HK-2 (cell line): ENCODE data around the gene OLIG2.

Experiments
- DNase-seq: peaks from one replicate; pipeline ENCODE4 v3.0.0-alpha.2; 2018; ENCODE audit not compliant: unreplicated experiment

Gene OLIG2

DNA sequence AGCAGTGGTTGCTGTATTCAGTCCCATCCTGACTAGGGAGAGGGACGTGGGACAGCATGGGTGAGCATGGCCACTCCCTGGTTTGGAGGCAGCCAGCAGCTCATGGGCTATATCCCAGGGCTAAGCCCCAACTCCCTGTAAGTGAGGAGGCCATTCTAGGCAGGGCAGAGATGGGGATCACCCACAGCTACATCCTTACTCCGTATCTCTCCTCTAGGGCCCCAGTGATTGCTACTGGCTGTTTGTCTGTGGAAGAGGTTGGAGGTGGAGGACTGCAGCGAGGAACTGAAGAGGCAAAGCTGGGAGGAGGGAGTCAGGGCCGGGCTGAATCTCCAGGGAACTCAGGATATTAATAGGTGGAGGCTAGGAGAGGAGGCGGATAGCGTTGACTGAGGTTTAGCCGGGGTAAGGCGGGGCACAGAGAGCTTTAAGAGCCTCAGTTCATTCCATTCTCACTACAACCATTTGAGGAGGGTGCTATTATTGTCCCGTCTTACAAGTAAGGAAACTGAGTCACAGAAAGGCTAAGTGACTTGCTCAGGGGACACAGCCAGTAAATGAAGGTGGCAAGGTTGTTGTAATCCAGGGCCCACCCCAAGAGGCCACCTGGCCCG lies 6.8 kb downstream of the OLIG2 start:
- no peak for DNase-seq

DNA sequence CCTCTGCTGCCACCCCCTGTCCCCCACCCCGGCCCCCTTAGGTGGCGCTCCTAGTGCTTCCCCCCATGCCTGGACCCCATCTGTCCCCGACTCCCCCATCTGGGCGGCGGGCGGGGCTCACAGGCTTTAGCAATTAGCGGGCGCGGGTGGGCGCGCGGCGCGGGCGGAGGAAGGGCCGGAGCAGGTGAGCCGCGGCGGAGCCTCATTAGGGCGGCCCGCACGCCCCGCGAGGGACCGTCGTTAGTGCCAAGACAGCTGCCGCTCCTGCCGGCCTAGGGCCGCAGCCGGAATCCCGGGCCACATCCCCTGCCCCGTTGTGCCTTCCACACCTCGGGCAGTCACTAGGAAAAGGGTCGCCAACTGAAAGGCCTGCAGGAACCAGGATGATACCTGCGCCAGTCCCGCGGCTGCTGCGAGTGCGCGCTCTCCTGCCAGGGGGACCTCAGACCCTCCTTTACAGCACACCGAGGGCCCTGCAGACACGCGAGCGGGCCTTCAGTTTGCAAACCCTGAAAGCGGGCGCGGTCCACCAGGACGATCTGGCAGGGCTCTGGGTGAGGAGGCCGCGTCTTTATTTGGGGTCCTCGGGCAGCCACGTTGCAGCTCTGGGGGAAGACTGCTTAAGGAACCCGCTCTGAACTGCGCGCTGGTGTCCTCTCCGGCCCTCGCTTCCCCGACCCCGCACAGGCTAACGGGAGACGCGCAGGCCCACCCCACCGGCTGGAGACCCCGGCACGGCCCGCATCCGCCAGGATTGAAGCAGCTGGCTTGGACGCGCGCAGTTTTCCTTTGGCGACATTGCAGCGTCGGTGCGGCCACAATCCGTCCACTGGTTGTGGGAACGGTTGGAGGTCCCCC lies 7.6 kb downstream of the OLIG2 start:
- DNase-seq: no peak

DNA sequence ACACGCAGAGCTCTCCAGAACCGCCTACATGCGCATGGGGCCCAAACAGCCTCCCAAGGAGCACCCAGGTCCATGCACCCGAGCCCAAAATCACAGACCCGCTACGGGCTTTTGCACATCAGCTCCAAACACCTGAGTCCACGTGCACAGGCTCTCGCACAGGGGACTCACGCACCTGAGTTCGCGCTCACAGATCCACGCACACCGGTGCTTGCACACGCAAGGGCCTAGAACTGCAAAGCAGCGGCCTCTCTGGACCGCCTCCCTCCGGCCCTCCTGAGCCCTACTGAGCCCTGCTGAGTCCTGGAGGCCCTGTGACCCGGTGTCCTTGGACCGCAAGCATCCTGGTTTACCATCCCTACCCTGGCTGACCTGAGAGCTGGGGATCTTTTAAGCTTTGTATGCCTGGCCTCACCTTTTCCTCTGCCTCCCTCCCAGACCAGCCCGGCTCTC lies 8.3 kb downstream of the OLIG2 start:
- no peak for DNase-seq

DNA sequence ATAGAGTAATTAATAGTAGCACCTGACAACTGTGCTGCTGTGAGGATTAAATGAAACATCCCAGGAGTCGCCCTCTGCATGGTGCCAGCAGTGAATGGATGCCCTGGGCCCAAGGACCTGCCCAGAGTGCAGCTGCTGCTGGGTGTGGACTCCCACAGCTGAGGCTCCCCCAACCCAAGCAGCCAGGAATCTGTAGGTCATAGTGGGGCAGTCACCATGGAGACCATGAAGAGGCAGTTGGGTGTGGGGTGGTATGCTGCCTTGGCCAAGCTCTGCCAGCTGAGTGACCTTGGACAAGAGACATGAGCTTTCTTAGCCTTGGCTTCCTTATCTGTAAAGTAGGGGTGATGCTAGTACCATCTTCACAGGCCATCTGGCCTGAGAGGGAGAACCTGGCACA lies 9.4 kb downstream of the OLIG2 start:
- no peak for DNase-seq

DNA sequence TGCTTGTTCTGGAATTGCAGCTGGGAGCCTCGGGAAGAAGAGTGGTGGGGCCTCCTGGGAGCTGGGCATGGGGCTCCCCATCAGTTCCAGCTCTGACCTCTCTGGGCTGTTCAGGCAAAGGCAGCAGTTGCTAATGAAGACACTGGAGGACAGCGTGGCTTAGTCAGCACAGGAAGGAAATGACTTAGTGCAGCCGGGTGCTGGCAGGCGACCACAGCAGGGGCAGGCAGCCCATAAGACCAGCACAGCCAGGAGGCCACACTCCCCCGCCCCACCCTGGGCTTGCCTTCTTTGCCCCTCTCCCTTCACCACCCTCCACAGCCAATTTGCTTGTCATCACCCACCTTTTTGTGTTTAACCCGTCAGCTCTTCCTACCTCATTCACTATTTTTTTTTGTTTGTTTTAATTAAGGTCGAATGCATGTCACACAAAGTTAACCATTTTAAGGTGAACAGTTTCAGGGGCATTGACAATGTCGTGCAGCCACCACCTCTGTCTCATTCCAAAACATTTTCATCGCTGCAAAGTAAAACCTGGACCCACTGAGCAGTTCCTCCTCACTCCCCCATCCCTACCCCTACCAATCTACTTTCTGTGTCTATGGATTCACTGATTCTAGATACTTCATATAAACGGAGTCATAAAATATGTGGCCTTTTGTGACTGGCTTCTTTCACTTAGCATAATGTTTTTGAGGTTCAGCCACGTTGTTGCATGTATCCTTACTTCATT lies 10.9 kb downstream of the OLIG2 start:
- no peak for DNase-seq

DNA sequence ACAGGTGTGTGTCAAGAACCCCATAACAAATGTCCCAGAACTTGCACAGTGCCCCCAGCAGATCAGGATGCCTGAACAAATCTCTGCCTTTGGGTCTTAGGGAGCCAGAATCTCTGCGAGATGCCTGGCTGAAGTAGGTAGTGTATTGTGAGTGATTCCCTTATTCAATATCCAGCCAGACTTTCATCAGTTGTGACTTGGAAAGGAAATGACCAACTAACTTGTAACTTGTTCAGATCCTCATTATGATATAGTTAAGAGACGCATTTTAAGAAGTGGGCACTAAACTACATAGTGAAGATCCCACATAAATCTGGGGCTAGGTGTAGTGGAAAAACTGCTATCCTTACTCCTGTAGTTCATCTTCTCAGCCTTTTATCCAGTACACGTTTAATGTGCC lies 11.8 kb downstream of the OLIG2 start:
- no peak for DNase-seq

DNA sequence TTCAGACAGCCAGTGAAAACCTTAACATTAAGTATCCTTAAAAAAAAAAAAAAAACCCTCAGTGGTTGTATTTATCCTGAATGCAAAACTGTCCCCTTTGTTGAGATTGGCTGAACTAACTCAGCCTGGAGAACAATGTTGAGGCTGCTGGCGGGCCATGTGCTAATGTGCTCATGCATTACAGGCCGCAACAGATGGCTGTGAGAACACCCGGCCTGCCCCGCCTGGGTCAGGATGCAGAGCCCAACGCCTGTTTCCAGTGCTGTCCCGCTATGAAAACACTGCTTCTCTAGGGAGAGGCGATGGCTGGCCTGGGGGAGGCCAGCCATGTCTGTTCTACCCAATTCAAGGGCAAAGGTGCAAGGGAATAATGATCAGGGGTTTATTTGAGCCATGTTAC lies 13.8 kb downstream of the OLIG2 start:
- no peak for DNase-seq

DNA sequence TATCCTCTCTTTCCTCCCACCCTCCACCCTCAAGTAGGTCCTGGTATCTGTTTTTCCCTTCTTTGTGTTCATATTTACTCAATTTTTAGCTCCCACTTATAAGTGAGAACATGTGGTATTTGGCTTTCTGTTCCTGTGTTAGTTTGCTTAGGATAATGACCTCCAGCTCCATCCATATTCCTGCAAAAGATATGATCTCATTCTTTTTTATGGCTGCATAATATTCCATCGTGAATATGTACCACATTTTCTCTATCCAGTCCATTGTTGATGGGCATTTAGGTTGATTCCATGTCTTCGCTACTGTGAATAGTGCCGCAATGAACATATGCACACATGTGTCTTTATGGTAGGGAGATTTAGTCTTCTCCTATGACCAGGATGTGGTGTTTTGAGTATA lies 14.5 kb downstream of the OLIG2 start:
- DNase-seq: no peak

DNA sequence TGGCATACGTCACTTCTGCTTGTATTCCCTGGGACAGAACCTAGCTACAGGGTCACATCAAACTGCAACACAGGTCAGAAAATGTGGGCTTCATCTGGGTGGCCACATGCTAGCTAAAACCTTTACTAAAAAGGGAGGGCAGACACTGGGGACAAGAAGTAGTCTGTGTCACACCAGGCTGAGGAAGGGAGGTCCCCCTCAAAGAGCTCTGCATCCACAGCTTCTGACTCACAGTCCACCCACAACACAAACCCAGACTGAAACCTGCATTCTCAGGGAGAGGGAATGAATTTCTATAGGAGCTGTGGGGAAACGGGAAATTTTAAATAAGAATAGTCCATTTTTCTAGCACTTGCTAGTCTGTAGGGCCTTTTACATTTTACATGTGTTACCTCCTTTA lies 16.2 kb downstream of the OLIG2 start:
- DNase-seq: no peak

DNA sequence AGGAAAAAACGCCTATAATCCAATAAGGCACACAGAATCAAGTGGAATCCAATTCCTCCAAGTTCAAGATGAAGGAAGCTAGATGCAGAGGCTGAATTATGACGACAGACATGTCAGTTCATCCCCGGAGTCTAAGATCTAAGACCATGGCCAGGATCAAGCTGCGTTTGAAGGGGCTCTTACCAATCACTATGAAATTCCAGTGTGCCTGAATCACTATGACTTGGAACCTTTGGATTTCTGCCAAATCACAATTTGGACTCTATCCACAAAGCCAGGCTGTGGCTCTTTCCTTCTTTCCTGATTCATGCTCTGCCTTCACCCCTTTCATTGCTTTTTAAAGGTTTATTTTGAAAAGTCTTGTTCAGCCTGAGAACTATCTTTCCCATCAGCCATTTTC lies 17.1 kb downstream of the OLIG2 start:
- DNase-seq: no peak

DNA sequence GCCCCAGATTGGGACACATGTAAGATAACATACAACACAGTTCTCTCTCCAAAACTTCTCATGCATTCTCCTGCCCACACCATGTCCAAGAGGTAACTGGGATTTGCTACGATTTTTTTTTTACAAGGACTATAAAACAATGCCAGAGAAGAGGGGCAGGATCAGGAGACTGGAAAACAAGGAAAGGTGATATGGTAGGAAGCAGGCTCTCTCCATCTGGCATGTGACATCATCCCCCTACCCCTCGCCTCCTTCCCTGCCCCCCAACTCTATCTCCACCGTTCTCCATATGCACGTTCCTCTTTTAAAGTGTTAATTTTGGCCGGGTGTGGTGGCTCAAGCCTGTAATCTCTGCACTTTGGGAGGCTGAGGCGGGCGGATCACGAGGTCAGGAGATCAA lies 20.7 kb downstream of the OLIG2 start:
- no peak for DNase-seq

DNA sequence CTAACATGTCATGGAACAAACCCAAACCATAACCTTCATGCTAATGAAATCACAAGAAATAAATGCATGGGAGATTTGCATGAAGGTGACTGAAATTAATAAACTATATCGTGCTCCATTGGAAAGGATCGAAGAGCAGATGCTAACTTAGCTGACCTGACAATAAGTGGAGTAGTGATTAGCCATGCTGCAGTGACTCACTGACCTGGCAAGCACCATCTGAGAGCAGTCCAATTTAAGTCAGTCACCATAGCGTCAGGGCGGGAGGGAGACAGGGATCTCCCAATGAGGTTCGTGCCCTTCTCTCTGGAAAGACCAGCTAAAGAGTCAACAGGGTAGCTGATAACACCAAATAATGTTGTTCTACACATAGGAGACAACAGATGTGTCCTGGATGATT lies 21.5 kb downstream of the OLIG2 start:
- no peak for DNase-seq

DNA sequence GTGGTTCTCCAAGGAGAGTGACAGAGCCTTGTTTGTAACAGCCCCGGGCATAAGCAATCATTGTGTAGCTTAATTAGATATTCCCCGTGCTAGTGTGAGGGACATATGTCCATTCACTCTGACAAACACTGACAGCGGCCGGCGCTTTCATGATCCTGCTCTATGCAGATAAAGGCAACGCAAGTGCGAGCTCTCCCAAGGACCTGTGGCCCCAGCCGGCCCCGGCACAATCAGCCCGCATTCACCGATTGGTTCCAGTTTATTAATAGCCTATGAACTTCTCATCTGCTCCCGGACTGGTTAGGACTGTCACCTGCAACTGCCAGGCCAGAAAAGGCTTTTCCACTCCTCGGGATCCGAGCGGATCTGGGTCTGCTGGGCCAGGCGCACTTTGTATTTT lies 26.2 kb downstream of the OLIG2 start:
- DNase-seq: no peak

DNA sequence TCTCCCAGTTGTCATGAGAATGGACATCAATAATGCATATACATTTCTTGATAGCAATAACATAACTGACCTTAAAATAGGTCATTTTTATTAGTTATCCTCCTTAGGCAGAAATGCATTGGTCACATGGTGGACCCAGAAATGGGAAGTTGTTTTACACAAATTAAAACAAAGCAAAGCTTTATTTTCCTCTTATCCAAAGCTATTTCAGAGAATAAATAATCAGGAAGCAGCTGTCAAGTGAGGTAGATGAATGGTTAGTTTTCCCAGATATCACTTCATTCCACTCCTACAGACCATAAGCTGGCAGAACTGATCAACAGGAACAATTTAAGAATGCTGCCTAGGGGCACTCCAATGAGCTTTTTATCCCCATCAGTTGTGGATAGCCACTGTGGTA lies 28.2 kb downstream of the OLIG2 start:
- no peak for DNase-seq

DNA sequence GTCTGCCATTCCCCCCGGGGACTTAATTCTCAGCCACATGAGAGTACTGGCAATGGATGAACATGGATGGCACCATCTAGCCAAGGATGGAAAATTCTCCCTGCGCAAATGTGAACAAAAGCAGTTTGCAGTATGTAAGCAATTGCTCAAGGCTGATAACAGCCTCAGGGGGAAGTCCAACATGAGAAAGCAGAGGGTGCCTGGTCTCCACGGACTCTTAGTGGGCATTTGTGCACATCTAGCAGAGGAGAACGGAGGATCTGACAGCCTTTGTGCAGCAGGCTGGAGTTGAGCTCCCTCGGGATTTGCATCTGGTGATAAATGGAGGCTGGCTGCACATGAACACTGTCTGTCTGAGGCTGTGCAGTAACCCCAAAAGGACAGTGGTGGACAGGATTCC lies 30.3 kb downstream of the OLIG2 start:
- DNase-seq: no peak

DNA sequence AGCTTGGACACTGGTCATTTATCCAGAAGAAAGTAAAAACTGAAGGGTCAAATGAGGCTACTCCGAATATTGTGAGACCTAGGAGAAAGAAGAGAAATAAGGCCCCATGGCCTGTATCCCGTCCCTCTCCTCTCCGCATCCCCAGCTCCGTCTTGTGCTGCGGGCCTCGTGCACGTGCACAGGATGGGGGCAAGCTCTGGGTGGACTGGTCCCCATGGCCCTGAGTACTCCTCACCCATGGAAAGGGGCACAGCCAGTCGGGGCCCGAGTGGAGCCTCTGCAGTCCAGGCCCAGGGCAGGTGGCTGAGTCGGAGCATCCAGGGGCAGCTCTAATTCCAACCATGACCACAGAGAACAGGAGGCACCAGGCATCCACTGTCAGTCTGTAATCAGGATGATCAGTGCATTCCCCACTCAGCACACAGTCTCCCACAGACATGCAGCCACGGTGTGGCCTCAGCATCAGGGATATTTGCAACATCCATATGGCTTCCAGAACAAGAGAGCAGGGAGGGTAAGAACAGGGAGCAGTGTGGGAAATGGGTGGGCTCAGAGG lies 31.7 kb downstream of the OLIG2 start:
- no peak for DNase-seq

DNA sequence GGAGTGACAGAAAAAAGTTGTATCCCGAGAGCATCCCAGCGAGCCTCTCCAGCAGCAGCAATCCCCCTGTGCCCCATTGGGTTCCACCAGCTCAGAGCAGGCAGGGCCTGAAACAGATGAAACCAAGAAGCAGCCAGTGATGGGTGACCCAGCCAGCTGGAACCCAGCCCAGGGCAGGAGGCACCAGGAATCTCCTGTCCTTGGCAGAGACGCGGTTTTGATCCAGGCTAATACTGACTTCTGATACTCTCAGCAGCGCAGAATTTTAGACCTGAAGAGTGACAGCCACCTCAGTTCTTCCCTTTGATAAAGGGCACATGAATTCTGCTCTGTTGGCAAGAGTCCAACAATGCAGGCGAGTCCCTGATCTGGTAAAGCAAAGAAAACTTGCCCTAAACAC lies 32.8 kb downstream of the OLIG2 start:
- DNase-seq: no peak

DNA sequence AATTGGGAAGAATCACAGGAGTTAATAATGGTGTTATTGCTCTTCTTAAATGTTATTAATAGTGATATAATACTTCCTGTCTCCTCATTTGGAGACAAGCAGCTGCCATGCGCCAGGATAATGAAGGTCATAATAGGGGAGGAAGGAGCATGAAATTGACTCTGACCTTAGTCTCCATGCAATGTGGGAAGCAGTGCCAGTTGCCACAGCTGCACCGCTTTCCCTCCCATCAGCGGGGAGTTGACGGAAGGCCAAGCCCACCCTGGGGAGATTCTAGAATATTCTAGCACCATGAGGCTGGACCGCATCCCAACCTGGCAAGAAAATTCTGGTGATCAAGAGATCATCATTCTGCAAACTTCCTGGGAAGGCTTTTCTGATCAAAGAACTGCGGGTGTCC lies 33.2 kb downstream of the OLIG2 start:
- DNase-seq: no peak

DNA sequence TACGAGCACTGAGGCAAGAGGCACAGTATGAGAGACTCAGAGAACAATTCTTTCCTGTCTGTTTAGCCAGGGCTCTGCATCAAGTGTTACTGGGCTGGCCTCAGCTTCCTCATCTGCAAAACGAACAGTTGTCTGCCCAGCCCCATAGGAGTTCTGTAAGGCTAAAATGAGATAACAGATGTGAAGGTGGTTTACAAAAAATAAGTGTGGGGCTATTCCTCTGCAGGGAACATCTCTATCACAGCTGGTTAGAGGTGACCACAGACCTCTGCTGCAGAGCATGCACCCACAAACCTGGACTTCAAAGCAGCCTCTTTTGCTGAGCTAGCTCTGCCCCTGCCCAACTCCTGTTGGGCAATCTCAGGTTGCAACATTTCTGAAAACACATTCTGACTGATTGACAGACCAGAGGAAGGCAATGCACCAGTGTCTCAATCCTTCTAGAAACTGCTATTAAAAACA lies 33.7 kb downstream of the OLIG2 start:
- no peak for DNase-seq

DNA sequence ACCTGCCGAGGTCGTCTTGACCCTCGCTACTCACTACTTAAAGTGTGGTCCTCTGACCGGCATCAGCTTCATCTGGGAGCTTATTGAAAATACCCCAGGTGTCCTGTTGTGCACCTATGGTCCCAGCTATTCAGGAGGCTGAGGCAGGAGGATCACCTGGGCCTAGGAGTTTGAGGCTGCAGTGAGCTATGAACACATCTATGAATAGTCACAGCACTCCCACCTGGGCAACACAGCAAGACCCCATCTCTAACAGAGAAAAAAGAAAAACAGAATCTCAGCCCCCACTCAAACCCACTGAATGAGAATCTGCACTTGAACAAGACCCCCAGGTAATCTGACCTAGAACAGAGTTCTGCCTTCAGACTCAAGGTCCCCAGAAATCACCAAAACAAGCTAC lies 35.5 kb downstream of the OLIG2 start:
- DNase-seq: no peak

DNA sequence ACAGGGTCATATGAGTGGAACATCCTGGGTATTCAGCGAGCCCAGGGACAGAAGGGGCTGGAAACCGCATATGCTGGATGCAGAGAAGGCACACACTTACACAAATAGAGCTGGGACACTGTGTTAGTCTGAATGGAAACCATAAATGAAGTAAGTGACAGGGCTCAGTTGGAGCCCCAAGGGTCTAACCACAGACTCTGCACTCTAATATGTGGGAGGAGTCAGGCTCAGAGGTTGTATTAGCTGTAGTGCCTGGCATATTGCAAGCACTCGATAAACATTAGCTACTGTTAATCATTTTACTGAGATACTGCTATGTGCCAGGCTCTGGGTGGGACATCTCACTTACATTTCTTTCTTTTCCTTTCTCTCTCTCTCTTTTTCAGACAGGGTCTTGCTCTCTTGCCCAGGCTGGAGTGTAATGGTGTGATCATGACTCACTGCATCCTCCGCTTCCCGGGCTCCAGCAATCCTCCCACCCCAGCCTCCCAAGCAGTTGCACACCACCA lies 37.7 kb downstream of the OLIG2 start:
- DNase-seq: no peak

DNA sequence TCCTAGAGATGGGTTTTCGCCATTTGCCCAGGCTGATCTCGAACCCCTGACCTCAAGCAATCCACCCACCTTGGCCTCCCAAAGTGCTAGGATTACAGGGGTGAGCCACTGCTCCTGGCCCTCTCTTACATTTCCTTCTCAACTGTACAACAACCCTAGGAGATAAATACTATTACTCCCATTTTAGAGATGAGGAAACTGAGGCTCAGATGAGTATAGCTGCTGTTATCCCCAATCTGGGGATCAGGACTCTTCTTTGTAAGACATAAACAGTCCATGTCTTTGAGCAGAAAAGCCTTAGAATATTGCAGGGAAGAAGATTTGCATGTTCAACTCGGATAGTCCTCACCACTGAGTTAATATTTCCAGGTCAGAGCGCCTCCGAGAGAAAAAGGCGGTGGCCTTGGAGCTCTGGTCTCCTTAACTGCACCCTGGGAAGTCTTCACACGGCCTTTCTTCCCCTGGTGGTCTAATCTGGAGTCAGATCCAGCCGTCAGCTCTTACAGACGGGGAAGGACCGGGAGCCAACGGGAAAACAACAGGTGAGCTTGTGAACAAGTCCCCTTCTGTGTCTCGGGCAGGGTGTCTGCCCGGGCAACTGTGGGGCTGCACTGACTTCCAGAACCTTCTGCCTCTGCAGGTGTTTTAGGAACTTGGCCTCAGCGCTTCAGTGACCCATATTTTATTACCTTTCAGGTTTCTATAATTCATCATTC lies 38.3 kb downstream of the OLIG2 start:
- DNase-seq: no peak
